Inflammatory macrophage (primary cell): ENCODE results near the gene CAMK2G.
"Not testable (repeated sequence)": the region's sequence is repeated elsewhere in the genome, so short reads cannot be mapped to it uniquely, and the experiment has no call there.

Source experiments
- DNase-seq, 2 donors: peaks; one replicate each; pipeline ENCODE4 v3.0.0-alpha.2; 2020 to 2022
- total RNA-seq, 18 experiments: gene quantifications; one replicate each; lab custom pipeline; 2026; ENCODE audit warnings: mixed read lengths in 6 of 18, inconsistent platforms in 2 of 18; lab: John Stamatoyannopoulos, UW

The CAMK2G gene
- 1.7 to 33.5 (median 16.6) reads per million in 18 experiments for total RNA-seq

- DNase-seq = peak; percentile 75 to 76
These were observed at the start of gene CAMK2G for GRCh38 chr10:73874267-73875138. Gene CAMK2G, minus strand, starts transcription at chr10:73874555. Its CDS starts 94 bp downstream, at chr10:73874461.

DNA sequence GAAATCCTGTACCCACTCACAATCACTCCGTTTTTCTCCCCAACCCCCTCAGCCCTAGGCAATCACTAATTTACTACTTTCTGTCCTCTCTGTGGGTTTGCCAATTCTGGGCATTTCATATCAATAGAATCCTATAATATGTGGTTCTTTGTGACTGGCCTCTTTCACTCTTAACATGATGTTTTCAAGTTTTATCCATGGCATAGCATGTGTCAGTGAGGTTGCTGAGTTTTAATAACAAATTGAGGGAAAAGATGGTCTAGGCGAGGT lies 48.4 kb upstream of the CAMK2G start:
- DNase-seq = no peak

DNA sequence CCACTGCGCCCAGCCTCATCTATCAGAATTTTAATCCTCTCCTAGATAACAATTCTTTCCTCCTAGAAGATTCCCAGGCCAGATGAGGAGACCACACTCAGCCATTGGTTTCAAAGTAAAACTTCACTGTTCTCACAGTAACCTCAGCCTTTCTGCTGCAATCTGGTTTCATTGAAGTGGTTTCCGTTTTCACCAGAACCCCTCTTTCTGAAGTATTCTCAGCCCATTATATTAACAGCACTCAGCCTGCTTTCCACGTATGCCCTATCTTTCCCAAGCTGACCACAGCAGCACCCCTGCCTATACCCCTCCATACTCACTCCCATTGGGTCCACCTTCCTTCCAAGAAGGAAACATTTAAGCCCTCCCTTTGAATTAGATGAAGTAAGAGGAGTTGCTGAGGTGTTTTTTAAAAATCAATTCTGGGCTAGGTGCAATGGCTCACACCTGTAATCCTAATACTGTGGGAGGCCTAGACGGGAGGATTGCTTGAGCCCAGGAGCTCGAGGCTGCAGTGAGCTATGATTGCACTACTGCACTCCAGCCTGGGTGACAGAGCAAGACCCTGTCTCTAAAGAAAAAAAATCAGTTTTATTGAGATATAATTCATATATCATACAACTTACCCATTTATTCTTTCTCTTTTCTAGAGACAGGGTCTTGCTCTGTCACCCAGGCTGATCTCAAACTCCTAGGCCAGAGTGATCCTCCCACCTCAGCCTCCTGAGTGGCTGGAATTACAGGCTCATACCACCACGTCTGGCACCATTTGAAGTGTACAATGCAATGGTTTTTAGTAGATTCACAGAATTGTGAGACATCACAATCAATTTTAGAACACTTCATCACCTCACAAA lies 47.9 kb upstream of the CAMK2G start:
- no peak for DNase-seq

DNA sequence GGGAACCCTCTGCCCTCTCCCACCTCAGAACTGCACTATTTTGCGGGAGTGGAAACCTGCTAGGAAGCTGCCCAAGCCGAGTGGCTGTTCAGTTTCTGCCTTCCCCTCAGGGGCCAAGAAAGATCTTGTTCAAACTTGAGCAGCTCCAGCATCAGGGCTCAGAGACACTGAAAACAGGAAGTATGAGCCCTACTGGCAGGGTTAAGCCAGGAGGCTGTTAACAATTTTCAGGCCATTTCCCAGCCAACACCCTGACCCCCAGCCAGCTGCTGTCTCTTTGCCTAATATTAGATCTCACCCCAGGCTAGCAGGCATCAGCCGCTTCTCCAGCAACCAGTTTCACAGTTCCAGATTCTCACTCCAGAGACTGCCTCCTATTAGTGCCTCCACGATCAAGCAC lies 45.7 kb upstream of the CAMK2G start:
- peak; percentile 38 to 64 for DNase-seq

DNA sequence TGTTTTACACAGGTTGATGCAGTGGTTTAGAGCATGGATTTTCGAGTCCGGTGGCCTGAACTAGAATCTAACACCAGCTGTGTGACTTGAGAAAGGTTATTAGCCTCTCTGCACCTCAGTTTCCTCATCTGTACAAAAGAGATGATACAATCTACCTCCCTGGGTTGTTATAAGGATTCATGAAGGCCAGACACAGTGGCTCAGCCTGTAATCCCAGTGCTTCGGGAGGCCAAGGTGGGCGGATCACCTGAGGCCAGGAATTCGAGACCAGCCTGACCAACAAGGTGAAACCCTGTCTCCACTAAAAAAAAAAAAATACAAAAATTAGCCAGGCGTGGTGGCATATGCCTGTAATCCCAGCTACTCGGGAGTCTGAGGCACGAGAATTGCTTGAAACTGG lies 45.1 kb upstream of the CAMK2G start:
- DNase-seq = not testable (repeated sequence)

DNA sequence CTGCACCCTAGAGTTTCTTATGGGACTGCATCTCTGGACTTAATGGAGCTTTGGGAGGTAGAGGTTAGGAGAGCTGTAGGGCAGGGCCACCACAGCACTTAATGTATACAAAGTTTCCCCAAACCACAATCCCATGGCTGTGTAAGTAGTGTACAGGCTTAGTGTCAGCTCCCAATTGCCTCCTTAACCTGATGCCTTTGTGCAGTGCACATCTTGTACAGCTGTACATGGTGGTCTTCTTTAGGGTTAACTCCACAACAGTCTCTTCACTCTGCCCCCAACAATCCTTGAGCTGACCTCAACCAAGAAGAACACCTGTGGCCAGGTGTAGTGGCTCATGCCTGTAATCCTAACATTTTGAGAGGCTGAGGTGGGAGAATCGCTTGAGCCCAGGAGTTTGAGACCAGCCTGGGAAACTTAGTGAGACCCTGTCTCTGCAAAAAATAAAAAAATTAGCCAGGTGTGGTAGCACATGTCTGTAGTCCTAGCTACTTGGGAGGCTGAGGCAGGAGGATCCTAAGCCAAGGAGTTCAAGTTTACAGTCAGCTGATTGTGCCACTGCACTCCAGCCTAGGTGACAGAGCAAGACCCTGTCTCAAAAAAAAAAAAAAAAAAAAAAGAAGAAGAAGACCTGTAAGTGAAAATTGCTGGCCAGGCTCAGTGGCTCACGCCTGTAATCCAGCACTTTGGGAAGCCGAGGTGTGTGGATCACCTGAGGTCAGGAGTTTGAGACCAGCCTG lies 43.4 kb upstream of the CAMK2G start:
- no peak for DNase-seq

GRCh38 chr10:73916761-73917470 lies 42.6 kb upstream of the CAMK2G start:
- no peak for DNase-seq

DNA sequence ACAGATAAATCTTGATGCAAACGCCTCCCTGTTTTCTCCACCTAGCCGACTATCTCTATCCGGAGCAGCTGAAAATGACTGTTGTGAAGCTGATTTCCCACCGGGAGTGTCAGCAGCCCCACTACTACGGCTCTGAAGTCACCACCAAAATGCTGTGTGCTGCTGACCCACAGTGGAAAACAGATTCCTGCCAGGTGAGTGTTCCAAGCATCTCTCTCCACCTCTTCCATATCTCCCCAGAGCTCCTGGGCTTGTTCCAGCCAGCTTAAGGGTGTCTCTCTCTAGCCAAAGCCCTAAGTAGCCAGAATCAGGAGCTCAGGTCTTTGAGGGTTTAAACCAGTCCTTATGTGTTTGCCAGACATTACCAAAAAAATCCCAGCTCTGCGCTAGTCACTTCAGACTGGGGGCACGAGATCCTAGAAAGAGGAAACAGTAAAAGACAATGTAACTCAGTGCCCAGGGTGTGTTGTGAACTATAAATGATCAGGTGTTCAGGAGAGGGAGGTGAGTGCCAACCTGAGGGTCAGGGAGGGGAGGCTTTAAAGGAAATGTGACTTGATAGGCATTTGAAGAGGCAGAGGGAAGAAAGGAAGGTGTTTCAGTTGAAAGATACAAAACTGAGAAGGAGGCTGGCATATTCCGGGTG lies 41.0 kb upstream of the CAMK2G start:
- DNase-seq = no peak

- no peak for DNase-seq
These were observed 39.7 kb upstream of the CAMK2G start for GRCh38 chr10:73914036-73914435.

DNA sequence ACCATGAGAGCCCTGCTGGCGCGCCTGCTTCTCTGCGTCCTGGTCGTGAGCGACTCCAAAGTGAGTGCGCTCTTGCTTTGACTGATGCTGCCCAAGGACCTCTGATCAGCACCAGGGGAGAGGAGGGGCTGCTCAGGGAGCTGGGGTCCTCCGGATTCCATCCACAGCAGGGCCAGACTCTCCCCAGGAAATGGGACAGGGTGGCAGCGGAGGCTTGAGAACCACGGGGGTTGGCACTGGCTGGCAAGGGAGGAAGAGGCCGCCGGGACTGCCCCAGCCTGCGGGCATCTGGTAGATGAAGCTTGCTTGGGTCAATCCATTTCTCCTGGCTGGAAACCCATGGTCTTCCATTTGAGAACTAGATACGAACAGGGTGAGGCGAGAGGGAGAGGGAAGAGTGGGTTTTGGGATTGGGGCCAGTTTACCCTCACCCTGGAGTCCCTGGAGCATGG lies 37.2 kb upstream of the CAMK2G start:
- DNase-seq = peak in 1 of 2 donors; percentile 2

- peak; percentile 65 to 71 for DNase-seq
These were observed 36.6 kb upstream of the CAMK2G start, which contains the start of gene PLAU for GRCh38 chr10:73910764-73911552. Gene PLAU, plus strand, starts transcription at chr10:73911132. Its CDS starts 424 bp downstream, at chr10:73911556.

GRCh38 chr10:73910401-73910763 lies 36.0 kb upstream of the CAMK2G start:
- DNase-seq = no peak

DNA sequence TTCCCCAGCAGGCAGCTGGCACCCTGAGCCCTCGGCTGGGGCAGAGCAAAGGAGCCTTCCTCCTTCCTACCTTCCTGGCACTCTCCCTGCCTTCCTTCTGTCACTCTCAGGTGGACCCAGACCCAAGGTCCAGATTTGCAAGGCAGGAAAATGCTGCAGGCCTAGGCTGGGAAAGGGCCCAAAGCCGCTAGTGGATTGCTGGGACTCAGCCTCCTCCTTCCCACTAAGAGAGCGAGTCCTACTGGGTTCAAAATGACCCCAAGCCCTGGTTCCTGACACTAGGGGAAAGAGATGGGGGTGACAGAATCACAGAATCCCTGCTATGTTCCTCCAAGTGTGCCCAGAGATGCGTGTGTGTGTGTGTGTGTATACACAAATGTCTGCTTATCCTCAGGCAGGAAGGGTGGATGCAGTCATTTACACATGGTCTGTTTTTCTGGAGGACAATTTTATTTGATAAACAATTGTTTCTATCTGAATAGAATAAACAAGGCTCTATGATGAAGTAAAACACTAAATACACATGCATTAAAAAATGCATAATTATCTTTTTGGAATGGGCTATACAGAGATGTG lies 35.3 kb upstream of the CAMK2G start:
- DNase-seq = no peak

DNA sequence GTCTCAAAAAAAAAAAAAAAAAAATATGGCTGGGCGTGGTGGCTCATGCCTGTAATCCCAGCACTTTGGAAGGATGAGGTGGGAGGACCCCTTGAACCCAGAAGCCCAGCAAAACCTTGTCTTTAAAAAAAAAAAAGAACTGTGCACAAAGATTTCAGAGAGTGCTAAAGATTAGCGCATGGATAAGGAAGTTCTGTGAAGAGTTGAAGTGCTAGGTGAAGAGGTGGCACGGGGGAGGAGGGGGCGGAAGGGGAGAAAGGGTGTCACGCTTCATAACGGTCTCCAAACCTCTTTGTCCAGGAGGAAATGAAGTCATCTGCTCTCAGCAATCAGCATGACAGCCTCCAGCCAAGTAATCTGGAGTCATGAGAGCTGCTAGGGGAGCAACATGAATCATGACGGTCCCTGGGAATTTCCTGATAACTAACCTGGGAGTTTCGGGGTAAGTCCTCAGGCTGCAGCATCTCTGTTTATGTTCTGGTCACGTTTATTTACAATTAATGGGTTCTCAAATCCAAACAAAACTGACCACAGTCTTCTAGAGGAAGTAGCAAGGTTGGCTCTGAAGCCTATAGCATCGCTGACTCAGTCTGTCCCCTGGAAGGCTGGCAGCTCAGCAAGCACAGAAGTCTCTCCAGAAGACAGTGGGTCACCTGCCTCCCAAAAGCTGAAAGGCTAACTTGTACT lies 34.6 kb upstream of the CAMK2G start:
- DNase-seq = peak; percentile 91 to 96

DNA sequence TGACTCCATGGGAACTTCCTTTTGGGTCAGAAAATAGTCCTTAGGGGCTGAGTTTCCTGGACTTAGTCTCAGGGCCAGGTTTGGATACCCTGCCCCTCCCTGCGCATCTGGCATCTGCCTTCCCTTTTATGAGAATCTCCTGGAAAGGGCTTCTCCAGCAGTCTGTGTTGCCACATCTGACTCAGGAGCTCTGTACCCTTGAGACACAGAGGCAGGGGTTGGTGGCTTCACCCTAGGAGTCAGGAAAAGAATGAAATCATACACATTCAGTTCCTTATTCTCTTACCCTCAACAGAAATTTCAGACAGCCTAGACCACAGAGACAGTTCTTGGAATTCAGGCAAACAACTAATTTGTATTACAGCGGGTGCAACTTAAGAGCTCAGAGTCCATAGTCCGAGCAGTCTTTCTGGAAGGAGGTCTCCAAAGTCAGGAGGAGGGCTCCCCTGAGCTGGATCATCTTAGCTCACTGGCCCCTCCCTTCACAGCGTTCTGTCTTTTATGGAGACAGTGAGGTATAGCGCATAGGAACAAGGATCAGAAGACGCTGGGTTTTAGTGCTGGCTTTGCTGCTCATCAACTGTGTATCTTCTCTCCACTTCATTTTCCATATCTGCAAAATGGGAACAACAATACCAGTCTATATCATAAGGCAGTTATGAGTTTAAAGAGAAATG lies 33.6 kb upstream of the CAMK2G start:
- peak; percentile 95 to 97 for DNase-seq

DNA sequence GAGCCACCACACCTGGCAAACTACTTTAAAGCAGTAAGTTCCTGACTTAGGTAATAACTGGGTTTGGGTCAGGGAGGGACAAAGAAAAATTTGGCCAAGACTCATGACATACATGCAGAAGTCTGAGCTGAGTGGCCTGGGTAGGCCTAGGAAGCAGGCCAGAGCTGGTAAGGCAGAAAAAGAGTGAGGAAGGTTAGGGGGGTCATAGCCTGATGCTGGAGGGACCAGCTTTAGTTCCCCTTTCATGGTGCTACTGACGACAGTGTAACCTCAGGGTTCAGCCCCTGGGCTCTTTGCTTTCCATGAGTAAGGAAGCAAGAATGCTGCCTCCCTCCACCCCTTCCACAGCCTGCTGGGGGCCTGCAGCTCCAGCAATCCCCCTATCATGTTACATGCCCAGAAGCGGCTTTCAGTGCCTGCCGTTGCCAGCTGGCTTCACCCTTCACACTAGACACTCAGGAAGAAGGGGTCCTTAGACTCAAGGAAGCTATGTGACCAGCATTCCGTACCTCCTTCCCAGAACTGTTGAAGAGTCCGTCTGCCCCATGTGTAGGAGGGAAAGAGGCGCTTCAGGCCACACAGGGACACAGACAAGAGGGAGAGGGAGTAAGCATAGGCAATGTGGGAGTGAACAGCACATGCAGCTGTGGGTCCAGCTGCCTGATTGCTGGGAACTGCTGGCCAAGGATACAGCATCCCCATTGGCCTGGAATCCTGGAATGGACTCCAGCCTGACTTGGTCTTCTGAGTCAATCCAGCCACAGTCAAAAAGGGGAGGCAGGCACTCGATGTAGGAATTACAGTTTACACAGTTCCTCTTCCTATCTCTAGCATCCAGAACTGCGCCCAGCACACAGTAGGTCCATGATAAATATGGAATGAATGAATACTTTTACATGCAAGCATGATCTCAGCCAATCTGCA lies 32.4 kb upstream of the CAMK2G start:
- peak; percentile 77 to 84 for DNase-seq

DNA sequence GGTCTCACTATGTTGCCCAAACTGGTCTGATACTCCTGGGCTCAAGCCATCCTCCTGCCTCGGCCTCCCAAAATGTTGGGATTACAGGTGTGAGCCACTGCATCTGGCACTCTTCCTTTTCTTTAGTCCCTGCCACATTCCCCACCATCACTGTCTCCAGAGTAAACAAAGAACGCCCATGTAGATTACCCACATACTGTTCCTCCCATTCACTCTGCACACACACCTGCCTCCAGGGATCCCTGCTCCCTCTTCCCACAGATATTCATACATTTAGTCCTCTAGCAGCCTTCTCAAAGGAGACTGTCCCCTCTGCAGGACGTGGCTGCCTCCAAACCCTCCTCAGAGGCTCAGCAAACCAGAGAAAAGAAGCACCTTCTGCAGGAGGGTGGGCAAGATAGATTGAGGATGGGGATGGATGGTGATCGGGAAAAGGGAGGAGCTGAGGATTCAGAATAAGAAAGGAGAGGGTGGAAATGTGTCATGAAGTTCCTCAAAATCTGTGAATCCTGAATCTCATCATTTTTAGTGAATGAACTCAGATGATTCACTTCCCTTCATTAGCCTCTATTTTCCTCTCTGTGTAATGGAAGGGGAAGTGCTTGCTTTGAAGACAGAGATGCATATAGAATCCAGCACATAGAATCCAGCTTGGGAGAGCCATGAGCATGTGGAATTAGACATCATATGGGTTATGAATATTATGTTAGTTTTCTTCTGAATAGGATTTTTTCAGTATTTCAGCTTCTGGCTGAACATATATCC lies 31.1 kb upstream of the CAMK2G start:
- peak; percentile 64 to 85 for DNase-seq
